ENCODE data around the gene CCNE1. TPM values are rescaled to one million over a fixed set of nuclear protein-coding genes. Genes with fewer than 3 reads are reported as not detected.
"Not testable (repeated sequence)": the region's sequence is repeated elsewhere in the genome, so short reads cannot be mapped to it uniquely, and the experiment has no call there.

The CCNE1 gene
- total RNA-seq, 6 donors from 2014 or later, result 0.46 to 1.5 (median 0.91) TPM; not detected in 1

GRCh38 chr19:29793116-29793727 is 18.6 kb upstream of the CCNE1 start:
- no peaks in the 10 kb centered on the region for H3K27me3 ChIP-seq
- TF ChIP-seq POLR2A (IDR thresholded peaks at IDR 0.05) (no peak), POLR2AphosphoS5 (IDR thresholded peaks at IDR 0.05) (no peak), EP300 (IDR thresholded peaks at IDR 0.05) (no peak)
- TF ChIP-seq, protein P1, sequence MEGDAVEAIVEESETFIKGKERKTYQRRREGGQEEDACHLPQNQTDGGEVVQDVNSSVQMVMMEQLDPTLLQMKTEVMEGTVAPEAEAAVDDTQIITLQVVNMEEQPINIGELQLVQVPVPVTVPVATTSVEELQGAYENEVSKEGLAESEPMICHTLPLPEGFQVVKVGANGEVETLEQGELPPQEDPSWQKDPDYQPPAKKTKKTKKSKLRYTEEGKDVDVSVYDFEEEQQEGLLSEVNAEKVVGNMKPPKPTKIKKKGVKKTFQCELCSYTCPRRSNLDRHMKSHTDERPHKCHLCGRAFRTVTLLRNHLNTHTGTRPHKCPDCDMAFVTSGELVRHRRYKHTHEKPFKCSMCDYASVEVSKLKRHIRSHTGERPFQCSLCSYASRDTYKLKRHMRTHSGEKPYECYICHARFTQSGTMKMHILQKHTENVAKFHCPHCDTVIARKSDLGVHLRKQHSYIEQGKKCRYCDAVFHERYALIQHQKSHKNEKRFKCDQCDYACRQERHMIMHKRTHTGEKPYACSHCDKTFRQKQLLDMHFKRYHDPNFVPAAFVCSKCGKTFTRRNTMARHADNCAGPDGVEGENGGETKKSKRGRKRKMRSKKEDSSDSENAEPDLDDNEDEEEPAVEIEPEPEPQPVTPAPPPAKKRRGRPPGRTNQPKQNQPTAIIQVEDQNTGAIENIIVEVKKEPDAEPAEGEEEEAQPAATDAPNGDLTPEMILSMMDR (IDR thresholded peaks at IDR 0.05), result no peak
- 82 to 85% methylated on average over 11 of the region's 11 CpGs for WGBS, 2 donors
- DNase-seq (no peak), ATAC-seq (ENCODE audit: low FRiP score in 2 of 2) (no peak)
- H3K4me1 ChIP-seq, result no peaks in the 10 kb centered on the region
- no peak overlapping the region for H3K27ac ChIP-seq
- H3K9me3 ChIP-seq, result no peaks in the 10 kb centered on the region
- no peaks in the 10 kb centered on the region for H3K36me3 ChIP-seq
- no peak overlapping the region for H3K4me3 ChIP-seq

- WGBS, 2 donors, result 85 to 86% methylated on average over 7 of the region's 7 CpGs
- H3K4me1 ChIP-seq; H3K9me3 ChIP-seq; H3K27ac ChIP-seq; H3K4me3 ChIP-seq; DNase-seq; ATAC-seq (ENCODE audit: low FRiP score in 2 of 2); H3K27me3 ChIP-seq; H3K36me3 ChIP-seq: not testable (repeated sequence)
Observed at GRCh38 chr19:29794490-29794889, 17.3 kb upstream of the CCNE1 start.

DNA sequence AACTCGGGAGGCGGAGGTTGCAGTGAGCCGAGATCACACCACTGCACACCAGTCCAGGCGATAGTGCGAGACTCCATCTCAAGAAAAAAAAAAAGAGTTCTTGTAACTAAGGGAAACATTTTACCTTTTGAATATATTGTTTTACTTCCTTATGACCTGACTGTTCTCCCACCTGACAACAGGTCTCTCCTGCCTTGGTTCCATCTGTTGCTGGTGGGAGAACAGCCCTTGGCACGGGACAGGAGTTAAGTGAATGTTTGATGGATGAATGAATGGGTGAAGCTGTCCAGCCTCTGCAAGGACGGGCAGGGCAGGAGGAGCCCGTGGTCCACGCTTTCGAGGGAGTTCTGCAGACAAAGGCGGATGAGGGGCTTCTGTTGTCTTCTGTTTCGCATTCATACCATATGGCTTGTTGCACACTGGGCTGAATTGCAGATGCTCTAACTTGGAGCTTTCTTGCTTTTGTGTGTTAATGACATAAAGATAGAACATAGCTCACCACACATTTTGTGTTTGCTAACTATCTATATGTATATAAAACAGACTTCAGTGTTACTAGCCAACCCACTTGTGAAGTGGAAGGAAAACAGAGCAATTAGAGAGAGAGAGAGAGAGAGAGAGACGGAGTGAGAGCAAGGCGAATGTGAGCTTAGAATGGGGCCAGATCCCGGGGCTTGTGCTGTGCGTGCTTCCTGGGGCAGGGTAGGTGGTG is 16.2 kb upstream of the CCNE1 start:
- H3K9me3 ChIP-seq, result no peaks in the 10 kb centered on the region
- no peak overlapping the region for H3K4me3 ChIP-seq
- no peak overlapping the region for H3K27ac ChIP-seq
- TF ChIP-seq POLR2AphosphoS5 (IDR thresholded peaks at IDR 0.05) (no peak), POLR2A (IDR thresholded peaks at IDR 0.05) (no peak), EP300 (IDR thresholded peaks at IDR 0.05) (no peak)
- TF ChIP-seq, protein P1 (IDR thresholded peaks at IDR 0.05), result no peak
- H3K4me1 ChIP-seq, result no peaks in the 10 kb centered on the region
- no peaks in the 10 kb centered on the region for H3K27me3 ChIP-seq
- ATAC-seq (ENCODE audit: low FRiP score in 2 of 2), result no peak
- H3K36me3 ChIP-seq, result no peaks in the 10 kb centered on the region
- 71 to 75% methylated on average over 16 of the region's 16 CpGs for WGBS, 2 donors
- DNase-seq, result no peak

GRCh38 chr19:29796173-29796573 is 15.6 kb upstream of the CCNE1 start:
- Histone ChIP-seq H3K27me3 (no peaks in the 10 kb centered on the region), H3K27ac (no peak overlapping the region), H3K36me3 (no peaks in the 10 kb centered on the region), H3K4me3 (no peak overlapping the region), H3K4me1 (no peaks in the 10 kb centered on the region), H3K9me3 (no peaks in the 10 kb centered on the region)
- 24 to 35% methylated on average over 9 of the region's 9 CpGs for WGBS, 2 donors
- ATAC-seq (ENCODE audit: low FRiP score in 2 of 2) (no peak), DNase-seq (no peak)
- TF ChIP-seq POLR2AphosphoS5 (IDR thresholded peaks at IDR 0.05), result no peak
- TF ChIP-seq EP300 (IDR thresholded peaks at IDR 0.05), result no peak
- no peak for TF ChIP-seq POLR2A (IDR thresholded peaks at IDR 0.05)
- TF ChIP-seq, protein P1 (IDR thresholded peaks at IDR 0.05), result no peak

DNA sequence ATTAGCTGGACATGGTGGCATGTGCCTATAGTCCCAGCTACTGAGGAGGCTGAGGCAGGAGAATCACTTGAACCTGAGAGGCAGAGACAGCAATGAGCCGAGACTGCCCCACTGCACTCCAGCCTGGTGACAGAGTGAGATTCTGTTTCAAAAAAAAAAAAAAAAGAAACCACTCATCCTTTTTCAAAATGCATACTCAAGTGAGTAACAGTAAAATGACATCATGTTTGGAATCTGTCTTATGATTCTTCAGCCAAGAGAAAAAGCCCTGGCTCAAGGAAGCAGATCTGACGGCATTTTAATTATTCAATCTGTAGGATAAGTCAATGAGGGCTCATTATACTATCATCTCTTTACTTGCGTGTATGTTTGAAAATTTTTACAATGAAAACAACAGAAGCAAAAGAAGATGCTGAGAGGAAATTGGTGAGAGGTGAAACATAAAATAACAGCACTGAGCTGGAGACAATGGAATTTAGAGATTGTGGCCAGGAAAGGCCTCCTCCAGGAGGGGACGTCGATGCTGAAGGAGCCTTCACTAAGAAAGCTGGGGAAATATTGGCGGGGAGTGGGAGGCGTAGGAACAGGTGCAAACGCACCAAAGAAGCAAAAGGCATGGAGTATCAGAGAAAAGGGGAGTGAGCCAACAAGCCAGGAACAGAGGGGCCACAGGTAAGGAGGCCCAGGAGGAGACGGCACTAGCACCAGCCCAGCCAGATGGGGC is 12.9 kb upstream of the CCNE1 start:
- DNase-seq, result no peak
- ATAC-seq (ENCODE audit: low FRiP score in 2 of 2), result peak in 1 of 2 donors; percentile 65
- WGBS, 2 donors, result 69 to 74% methylated on average over 9 of the region's 9 CpGs
- Histone ChIP-seq H3K4me1 (no peaks in the 10 kb centered on the region), H3K9me3 (no peaks in the 10 kb centered on the region), H3K4me3 (no peak overlapping the region), H3K27ac (no peak overlapping the region), H3K36me3 (no peaks in the 10 kb centered on the region), H3K27me3 (no peaks in the 10 kb centered on the region)
- TF ChIP-seq, protein P1 (IDR thresholded peaks at IDR 0.05), result no peak
- TF ChIP-seq POLR2AphosphoS5 (IDR thresholded peaks at IDR 0.05) (no peak), EP300 (IDR thresholded peaks at IDR 0.05) (no peak), POLR2A (IDR thresholded peaks at IDR 0.05) (no peak)
